Transverse colon (tissue), 4 donors: ENCODE results near the gene SMTNL2. TPM values are rescaled to one million over a fixed set of nuclear protein-coding genes. Genes with fewer than 3 reads are reported as not detected.

Experiments
- DNase-seq: peaks from one replicate; pipeline ENCODE4 v3.0.0-alpha.2; 2019
- H3K27ac ChIP-seq, 4 donors: fragments of 200-600 bp; sonication (generic); 2 replicates each; pipeline ENCODE4 v1.5.1; 2016 to 2018; ENCODE audit warnings: inconsistent platforms in 4 of 4
- H3K27me3 ChIP-seq: fragments of 200-600 bp; sonication (generic); 2 replicates; pipeline ENCODE4 v1.5.1; 2017; ENCODE audit warnings: inconsistent platforms
- H3K36me3 ChIP-seq, 4 donors: fragments of 200-600 bp; sonication (generic); 2 replicates each; pipeline ENCODE4 v1.5.1; 2017 to 2019; ENCODE audit warnings: inconsistent platforms in 4 of 4
- H3K4me1 ChIP-seq, 4 donors: fragments of 200-600 bp; sonication (generic); 2 replicates each; pipeline ENCODE4 v1.5.1; 2017 to 2020; ENCODE audit warnings: inconsistent platforms in 4 of 4
- H3K4me3 ChIP-seq, 4 donors: fragments of 200-600 bp; sonication (generic); 1 replicate in 1 of 4; 2 replicates in 3 of 4; pipeline versions ENCODE4 v1.5.1 to v1.6.1; 2017 to 2019; ENCODE audit warnings: inconsistent platforms in 4 of 4
- H3K9me3 ChIP-seq, 2 donors: fragments of 200-600 bp; sonication (generic); 2 replicates each; pipeline ENCODE4 v1.5.1; 2017 to 2019; ENCODE audit warnings: inconsistent platforms in 2 of 2
- EP300 ChIP-seq: sonication (generic); formaldehyde crosslinking; IDR thresholded peaks from one replicate; pipeline ENCODE4 v1.6.1; 2017; ENCODE audit warnings: antibody characterized with exemption, low read depth
- POLR2A ChIP-seq: fragments of 450-650 bp; IDR thresholded peaks from one replicate; pipeline ENCODE4 v1.6.1; 2016; ENCODE audit warnings: antibody characterized with exemption, mild to moderate bottlenecking, moderate library complexity
- POLR2AphosphoS5 ChIP-seq, 3 donors: sonication (generic); formaldehyde crosslinking; IDR thresholded peaks; one replicate each; pipeline ENCODE4 v1.6.1; 2016; ENCODE audit warnings: antibody characterized with exemption in 3 of 3
- WGBS, 2 donors: methylation state at CpG; one replicate each; pipeline ENCODE4 v1.1.5; 2018; ENCODE audit warnings: low coverage in 1 of 2; 5-methylcytosine and 5-hydroxymethylcytosine counted together
- in situ Hi-C, 4 donors: fragments of 200-750 bp; cut with MboI; loops; one replicate each; pipeline versions ENCODE4 v1.15.0 to v1.15.1; 2017; ENCODE audit warnings: low sequenced_read_pairs in 3 of 4, low pct_ligation_motif_present in 1 of 4, low pct_unique_long_range_greater_than_20kb in 1 of 4
- intact Hi-C: fragments of 100-400 bp; cut with DNase I; formaldehyde crosslinking; loops from one replicate; pipeline ENCODE4 v1.15.1; 2023; ENCODE audit warnings: low total_unique reads
- total RNA-seq, 4 donors: library from RNA; depleted of rRNA; stranded (reverse); fragments of >200 nt; gene quantifications; one replicate each; pipeline ENCODE4 v1.1.0, GENCODE V29; 2016
- TF ChIP-seq, protein P1 (sequence below), 5 experiments: fragments of 200-600 bp in 3 of 5; fragments of 450-650 bp in 2 of 5; sonication (generic) in 3 of 5; IDR thresholded peaks; 1 replicate in 2 of 5; 2 replicates in 3 of 5; pipeline ENCODE4 v1.5.1; 2016 to 2017; ENCODE audit warnings: antibody characterized with exemption in 5 of 5, inconsistent platforms in 3 of 5, mild to moderate bottlenecking in 2 of 5, moderate library complexity in 1 of 5

The SMTNL2 gene
- total RNA-seq, 4 donors from 2014 or later = 0.16 to 0.96 (median 0.40) TPM; not detected in 1

DNA sequence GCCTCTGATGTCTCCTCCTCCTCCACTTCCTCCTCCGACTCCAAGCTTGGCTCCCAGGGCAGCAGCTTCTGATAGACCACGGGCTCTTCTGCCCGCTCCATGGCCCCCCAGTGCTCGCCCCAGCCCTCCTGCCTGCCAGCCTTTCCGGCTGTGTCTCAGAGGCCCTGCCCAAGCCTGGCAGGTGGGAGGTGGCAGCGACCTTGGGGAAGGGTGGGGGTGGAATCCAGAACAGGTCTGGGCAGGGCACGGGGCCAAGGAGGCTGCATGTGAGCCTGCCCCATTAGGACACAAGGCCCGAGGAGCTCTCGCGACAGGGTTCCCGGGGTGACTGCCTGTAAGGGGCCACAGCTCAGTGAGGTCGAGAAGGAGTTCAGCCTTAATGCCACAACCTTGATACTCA lies 23.9 kb upstream of the SMTNL2 start, which contains the start of gene GGT6:
Gene GGT6 (minus strand): TSS at position 157 of the 400 bp plus-strand sequence. CDS start 56 bp downstream, at position 101.
- in situ Hi-C loops (loop anchor here in 1 of 4 donors (10.0 kb wide), 1 partner anchor 64 kb away; no protein-coding TSS in a partner anchor), intact Hi-C loops (no loop called here)
- peaks cover 15 to 42% (median 37%) of the 10 kb centered on the region in 4 donors for H3K4me1 ChIP-seq
- no peaks in the 10 kb centered on the region for H3K36me3 ChIP-seq
- 63% methylated on average over 12 of the region's 12 CpGs; no CpG with 5 or more reads in 1 of the 2 donors for WGBS, 2 donors
- peak within 1 kb of the TSS; percentile 84 to 91 (median 86) for H3K27ac ChIP-seq
- peak within 1 kb of the TSS; percentile 28 to 55 (median 40) for H3K4me3 ChIP-seq
- no peaks in the 10 kb centered on the region for H3K9me3 ChIP-seq
- H3K27me3 ChIP-seq = no peaks in the 10 kb centered on the region
- no peak for TF ChIP-seq EP300
- TF ChIP-seq POLR2A = peak; percentile 91
- TF ChIP-seq, protein P1, sequence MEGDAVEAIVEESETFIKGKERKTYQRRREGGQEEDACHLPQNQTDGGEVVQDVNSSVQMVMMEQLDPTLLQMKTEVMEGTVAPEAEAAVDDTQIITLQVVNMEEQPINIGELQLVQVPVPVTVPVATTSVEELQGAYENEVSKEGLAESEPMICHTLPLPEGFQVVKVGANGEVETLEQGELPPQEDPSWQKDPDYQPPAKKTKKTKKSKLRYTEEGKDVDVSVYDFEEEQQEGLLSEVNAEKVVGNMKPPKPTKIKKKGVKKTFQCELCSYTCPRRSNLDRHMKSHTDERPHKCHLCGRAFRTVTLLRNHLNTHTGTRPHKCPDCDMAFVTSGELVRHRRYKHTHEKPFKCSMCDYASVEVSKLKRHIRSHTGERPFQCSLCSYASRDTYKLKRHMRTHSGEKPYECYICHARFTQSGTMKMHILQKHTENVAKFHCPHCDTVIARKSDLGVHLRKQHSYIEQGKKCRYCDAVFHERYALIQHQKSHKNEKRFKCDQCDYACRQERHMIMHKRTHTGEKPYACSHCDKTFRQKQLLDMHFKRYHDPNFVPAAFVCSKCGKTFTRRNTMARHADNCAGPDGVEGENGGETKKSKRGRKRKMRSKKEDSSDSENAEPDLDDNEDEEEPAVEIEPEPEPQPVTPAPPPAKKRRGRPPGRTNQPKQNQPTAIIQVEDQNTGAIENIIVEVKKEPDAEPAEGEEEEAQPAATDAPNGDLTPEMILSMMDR (IDR thresholded peaks at IDR 0.05) = no peak
- peak; percentile 54 to 90 (median 84) for TF ChIP-seq POLR2AphosphoS5 (IDR thresholded peaks at IDR 0.05)
- DNase-seq = peak; percentile 91

DNA sequence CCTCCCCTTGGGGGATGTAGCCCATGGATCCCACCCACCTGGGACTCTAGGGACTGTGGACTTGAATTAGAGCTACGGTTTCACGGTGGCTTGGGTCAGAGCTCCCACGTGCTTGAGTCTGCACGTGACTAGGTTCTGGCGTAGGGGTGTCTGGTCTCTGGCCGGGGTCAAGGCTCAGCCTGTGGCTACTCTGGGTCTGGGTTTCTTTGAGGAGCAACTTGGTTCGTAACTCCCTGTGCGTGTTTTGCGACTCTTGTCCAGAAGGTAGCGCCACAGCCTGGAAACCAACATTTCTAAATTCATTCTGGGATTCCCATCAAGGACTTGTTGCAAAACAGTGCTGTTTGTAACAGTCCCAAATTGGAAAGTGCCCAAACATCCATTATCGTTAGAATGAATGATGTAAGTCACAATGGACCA lies 23.5 kb upstream of the SMTNL2 start:
- peak overlapping the region; percentile 84 to 91 (median 86) for H3K27ac ChIP-seq
- in situ Hi-C loops = loop anchor here in 1 of 4 donors (10.0 kb wide), 1 partner anchor 64 kb away; no protein-coding TSS in a partner anchor

DNA sequence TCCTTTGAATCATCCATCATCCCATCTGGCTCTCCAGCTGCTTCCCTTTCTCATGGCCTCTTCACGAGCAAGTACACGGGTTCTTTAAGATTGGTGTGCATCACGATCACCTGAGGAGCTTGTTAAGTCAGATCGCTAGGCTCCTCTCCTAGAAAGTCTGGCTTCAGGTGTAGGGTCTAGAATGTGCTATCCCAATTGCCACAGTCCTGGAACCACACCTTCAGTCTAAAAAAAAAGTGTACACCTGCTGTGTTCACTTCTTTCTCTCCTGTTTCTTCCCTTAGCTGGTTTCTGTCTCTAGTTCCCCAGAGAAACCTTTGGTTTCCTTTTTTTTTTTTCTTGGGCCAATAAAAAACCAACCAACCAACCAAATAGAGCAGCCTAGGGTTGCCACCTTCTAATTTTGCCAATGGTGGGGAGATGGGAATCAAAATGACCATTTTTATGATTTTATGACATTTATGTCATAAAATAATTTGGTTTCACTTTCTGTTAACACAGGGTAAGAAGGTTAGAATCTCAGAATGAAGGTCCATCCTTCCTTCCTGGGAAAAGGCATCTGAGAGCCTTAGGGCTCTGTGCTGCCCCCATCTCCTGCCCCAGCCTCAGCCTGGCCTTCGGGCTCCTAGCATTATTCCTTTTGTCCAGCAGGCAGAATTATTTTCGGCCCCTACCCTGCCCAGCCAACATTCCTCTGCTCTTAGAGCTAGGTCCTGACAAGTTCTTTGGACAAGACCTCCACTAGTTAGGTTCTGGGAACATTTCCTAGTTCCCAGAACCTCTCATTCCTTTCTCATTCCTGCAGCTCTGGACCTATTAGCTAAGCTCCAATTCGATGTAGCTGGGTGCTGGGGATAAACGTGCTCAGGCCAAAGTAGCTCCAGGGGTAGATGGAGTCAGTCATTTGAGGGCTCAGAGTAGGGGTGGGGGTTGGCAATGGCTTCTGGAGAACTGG lies 22.0 kb upstream of the SMTNL2 start:
- DNase-seq = no peak
- Histone ChIP-seq H3K27me3 (no peaks in the 10 kb centered on the region), H3K27ac (peak overlapping the region; percentile 84 to 91 (median 86)), H3K36me3 (no peaks in the 10 kb centered on the region), H3K4me1 (peaks cover 12 to 43% (median 31%) of the 10 kb centered on the region in 4 donors), H3K9me3 (no peaks in the 10 kb centered on the region), H3K4me3 (no peak overlapping the region)
- intact Hi-C loops = no loop called here
- TF ChIP-seq, protein P1 (IDR thresholded peaks at IDR 0.05) = no peak
- peak in 2 of 3 donors; percentile 15 to 31 for TF ChIP-seq POLR2AphosphoS5 (IDR thresholded peaks at IDR 0.05)
- peak; percentile 39 for TF ChIP-seq POLR2A
- 12 to 54% methylated on average over 4 to 8 of the region's 8 CpGs for WGBS, 2 donors
- in situ Hi-C loops = loop anchor here in 1 of 4 donors (10.0 kb wide), 1 partner anchor 63 kb away; no protein-coding TSS in a partner anchor

More for the DNA sequence above, 23.5 kb upstream of the SMTNL2 start:
- peak overlapping the region in 1 of 4 donors; percentile 55 for H3K4me3 ChIP-seq
- no peaks in the 10 kb centered on the region for H3K36me3 ChIP-seq
- no peaks in the 10 kb centered on the region for H3K27me3 ChIP-seq
- 29 to 31% methylated on average over 1 to 11 of the region's 11 CpGs for WGBS, 2 donors
- no peaks in the 10 kb centered on the region for H3K9me3 ChIP-seq
- peaks cover 14 to 43% (median 35%) of the 10 kb centered on the region in 4 donors for H3K4me1 ChIP-seq
- DNase-seq = peak; percentile 21
- TF ChIP-seq POLR2AphosphoS5 (IDR thresholded peaks at IDR 0.05) = no peak
- no peak for TF ChIP-seq POLR2A
- TF ChIP-seq, protein P1 (IDR thresholded peaks at IDR 0.05) = no peak
- no peak for TF ChIP-seq EP300
- intact Hi-C loops = no loop called here
